Uterus (tissue), 4 donors: ENCODE data around the gene SRCAP. TPM values are rescaled to one million over a fixed set of nuclear protein-coding genes. Genes with fewer than 3 reads are reported as not detected.
"Not testable (repeated sequence)": the region's sequence is repeated elsewhere in the genome, so short reads cannot be mapped to it uniquely, and the experiment has no call there.

Experiments
- DNase-seq, 2 donors: peaks; one replicate each; pipeline ENCODE4 v3.0.0-alpha.2; 2019 to 2020
- H3K27ac ChIP-seq, 2 donors: fragments of 200-600 bp; sonication (generic); 1 replicate in 1 of 2; 2 replicates in 1 of 2; pipeline ENCODE4 v1.5.1; 2016 to 2018
- H3K27me3 ChIP-seq, 2 donors: fragments of 200-600 bp; sonication (generic); one replicate each; pipeline ENCODE4 v1.5.1; 2018 to 2019; ENCODE audit warnings: control low read depth in 1 of 2
- H3K36me3 ChIP-seq, 2 donors: fragments of 200-600 bp; sonication (generic); one replicate each; pipeline ENCODE4 v1.5.1; 2019; ENCODE audit warnings: control low read depth in 1 of 2
- H3K4me1 ChIP-seq, 2 donors: fragments of 200-600 bp; sonication (generic); one replicate each; pipeline ENCODE4 v1.5.1; 2018 to 2019; ENCODE audit warnings: control low read depth in 1 of 2
- H3K4me3 ChIP-seq, 2 donors: fragments of 200-600 bp; sonication (generic); 1 replicate in 1 of 2; 2 replicates in 1 of 2; pipeline ENCODE4 v1.5.1; 2018 to 2019; ENCODE audit warnings: mild to moderate bottlenecking in 1 of 2
- H3K9me3 ChIP-seq, 2 donors: fragments of 200-600 bp; sonication (generic); one replicate each; pipeline ENCODE4 v1.5.1; 2019; ENCODE audit warnings: control low read depth in 1 of 2
- CTCF ChIP-seq, 4 experiments: fragments of 200-600 bp in 2 of 4; fragments of 450-650 bp in 2 of 4; sonication (generic) in 2 of 4; IDR thresholded peaks; one replicate each; pipeline ENCODE4 v1.5.1; 2016 to 2019; ENCODE audit warnings: antibody characterized with exemption in 4 of 4, mild to moderate bottlenecking in 2 of 4, moderate library complexity in 1 of 4
- POLR2A ChIP-seq, 2 donors: fragments of 450-650 bp; IDR thresholded peaks; one replicate each; pipeline ENCODE4 v1.6.1; 2016; ENCODE audit warnings: antibody characterized with exemption in 2 of 2, mild to moderate bottlenecking in 1 of 2, moderate library complexity in 1 of 2
- intact Hi-C: fragments of 100-400 bp; cut with DNase I; formaldehyde crosslinking; loops from one replicate; pipeline ENCODE4 v1.15.1; 2023; ENCODE audit warnings: low total_unique reads
- total RNA-seq, 4 donors: library from RNA; depleted of rRNA in 3 of 4; stranded (reverse); fragments of >200 nt in 3 of 4; gene quantifications; one replicate each; pipeline versions ENCODE4 v1.1.0 to v1.2.4, GENCODE V29; 2014 to 2023
- donor health status: DM: yes; HTN: yes; CAD: no.

Gene SRCAP
- total RNA-seq, 4 donors from 2014 or later = 5.6 to 80.7 (median 26.0) TPM

- intact Hi-C loops = no loop called here
- Histone ChIP-seq H3K4me1 (peaks cover 0 to 7% of the 10 kb centered on the region in 2 donors), H3K27ac (no peak overlapping the region), H3K27me3 (no peaks in the 10 kb centered on the region), H3K36me3 (no peaks in the 10 kb centered on the region), H3K9me3 (no peaks in the 10 kb centered on the region), H3K4me3 (no peak overlapping the region)
- no peak for DNase-seq
- TF ChIP-seq CTCF (IDR thresholded peaks at IDR 0.05) (no peak), POLR2A (IDR thresholded peaks at IDR 0.05) (no peak)
Observed at GRCh38 chr16:30694926-30695693, 3.9 kb upstream of the SRCAP start.

- H3K27ac ChIP-seq, H3K36me3 ChIP-seq, H3K27me3 ChIP-seq, H3K9me3 ChIP-seq, intact Hi-C loops, DNase-seq, H3K4me3 ChIP-seq: not testable (repeated sequence)
- H3K4me1 ChIP-seq = peaks cover 0 to 10% of the 10 kb centered on the region in 2 donors
Observed at GRCh38 chr16:30696646-30697045, 2.3 kb upstream of the SRCAP start.

- H3K4me1 ChIP-seq = peaks cover 0 to 10% of the 10 kb centered on the region in 2 donors
- no peaks in the 10 kb centered on the region for H3K36me3 ChIP-seq
- no peak for DNase-seq
- H3K27me3 ChIP-seq = no peaks in the 10 kb centered on the region
- peak overlapping the region; percentile 83 to 98 for H3K4me3 ChIP-seq
- H3K27ac ChIP-seq = peak overlapping the region; percentile 99 to 100
- no peaks in the 10 kb centered on the region for H3K9me3 ChIP-seq
- intact Hi-C loops = no loop called here
- peak in 1 of 4 experiments; percentile 27 for TF ChIP-seq CTCF (IDR thresholded peaks at IDR 0.05)
- no peak for TF ChIP-seq POLR2A (IDR thresholded peaks at IDR 0.05)
Observed at GRCh38 chr16:30697264-30698138, 1.5 kb upstream of the SRCAP start.

- intact Hi-C loops = no loop called here
- Histone ChIP-seq H3K36me3 (no peaks in the 10 kb centered on the region), H3K27me3 (no peaks in the 10 kb centered on the region), H3K9me3 (no peaks in the 10 kb centered on the region), H3K4me1 (peaks cover 0 to 10% of the 10 kb centered on the region in 2 donors), H3K27ac (peak overlapping the region; percentile 99 to 100), H3K4me3 (peak overlapping the region; percentile 83 to 98)
- TF ChIP-seq CTCF (IDR thresholded peaks at IDR 0.05) = peak in 2 of 4 experiments; percentile 11 to 37
- peak; percentile 77 to 81 for TF ChIP-seq POLR2A (IDR thresholded peaks at IDR 0.05)
- DNase-seq = peak; percentile 98 to 99
Observed at GRCh38 chr16:30698139-30698815, 694 bp upstream of the SRCAP start.

- no peaks in the 10 kb centered on the region for H3K36me3 ChIP-seq
- intact Hi-C loops = no loop called here
- H3K27ac ChIP-seq = peak overlapping the region; percentile 99 to 100
- DNase-seq = no peak
- H3K4me1 ChIP-seq = peaks cover 0 to 10% of the 10 kb centered on the region in 2 donors
- no peaks in the 10 kb centered on the region for H3K9me3 ChIP-seq
- no peak for TF ChIP-seq CTCF (IDR thresholded peaks at IDR 0.05)
- TF ChIP-seq POLR2A (IDR thresholded peaks at IDR 0.05) = no peak
- H3K4me3 ChIP-seq = peak overlapping the region; percentile 83 to 98
- H3K27me3 ChIP-seq = no peaks in the 10 kb centered on the region
Observed at GRCh38 chr16:30699615-30700099, 686 bp downstream of the SRCAP start.
